ENCODE data around the gene PSMC1.

GRCh38 chr14:90274019-90274418 is 17.7 kb downstream of the PSMC1 start:
- TF ChIP-seq POLR2A (IDR thresholded peaks at IDR 0.05) (no peak), CTCF (IDR thresholded peaks at IDR 0.05) (no peak)

Data from stomach (tissue), 4 donors.